NCI-H2107 (cell line): ENCODE measurements around the gene JPH3.
"Not testable (repeated sequence)": the region's sequence is repeated elsewhere in the genome, so short reads cannot be mapped to it uniquely, and the experiment has no call there.

Experiments used
- DNase-seq: peaks from one replicate; lab custom pipeline; 2025; lab: John Stamatoyannopoulos, UW

The JPH3 gene

GRCh38 chr16:87715658-87716057 lies 113.3 kb downstream of the JPH3 start:
- no peak for DNase-seq

DNA sequence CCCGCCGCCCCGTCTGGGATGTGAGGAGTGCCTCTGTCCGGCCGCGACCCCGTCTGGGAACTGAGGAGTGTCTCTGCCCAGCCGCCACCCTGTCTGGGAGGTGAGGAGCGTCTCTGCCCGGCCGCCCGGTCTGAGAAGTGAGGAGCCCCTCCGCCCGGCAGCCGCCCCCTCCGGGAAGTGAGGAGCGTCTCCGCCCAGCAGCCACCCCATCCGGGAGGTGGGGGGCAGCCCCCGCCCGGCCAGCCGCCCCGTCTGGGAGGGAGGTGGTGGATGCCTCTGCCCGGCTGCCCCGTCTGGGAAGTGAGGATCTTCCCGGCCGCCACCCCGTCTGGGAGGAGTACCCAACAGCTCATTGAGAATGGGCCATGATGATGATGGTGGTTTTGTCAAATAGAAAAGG lies 116.5 kb downstream of the JPH3 start:
- not testable (repeated sequence) for DNase-seq

- DNase-seq, result no peak
Measured at GRCh38 chr16:87720446-87720845, 118.1 kb downstream of the JPH3 start.

- no peak for DNase-seq
Measured at GRCh38 chr16:87721622-87722585, 119.6 kb downstream of the JPH3 start.

DNA sequence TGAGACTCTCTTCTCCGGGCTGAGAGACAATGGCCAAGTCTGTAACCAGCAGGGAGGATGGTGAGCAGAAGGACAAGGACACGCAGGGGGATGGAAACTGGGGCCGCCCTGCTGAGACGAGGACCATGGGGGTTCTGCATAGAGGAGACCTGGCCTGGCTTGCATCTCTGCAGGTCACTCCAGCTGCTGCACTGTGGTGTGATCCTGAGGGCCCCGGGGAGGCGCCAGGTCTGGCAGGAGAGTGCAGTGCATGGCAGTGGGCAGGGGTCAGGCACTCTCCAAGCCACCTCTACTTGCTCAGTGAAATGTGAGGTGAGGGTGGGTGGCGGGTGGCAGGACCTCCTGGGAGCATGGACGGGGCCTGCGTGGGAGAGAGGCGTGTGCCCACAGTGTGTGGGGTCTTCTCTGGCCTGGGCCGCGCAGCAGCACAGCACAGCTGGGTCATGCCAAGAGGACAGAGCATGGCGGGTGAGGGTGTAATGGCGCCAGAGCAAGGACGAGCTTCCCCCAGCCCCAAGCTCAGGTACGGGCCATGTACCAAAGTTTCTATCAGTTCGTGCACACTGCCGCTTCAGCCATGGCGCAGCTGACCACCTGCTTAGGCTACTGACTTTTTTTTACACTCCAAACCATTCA lies 120.4 kb downstream of the JPH3 start:
- DNase-seq, result no peak

- DNase-seq, result peak; percentile 86
Measured at GRCh38 chr16:87723226-87723623, 120.9 kb downstream of the JPH3 start.

GRCh38 chr16:87724490-87725291 lies 122.4 kb downstream of the JPH3 start:
- no peak for DNase-seq

- no peak for DNase-seq
Measured at GRCh38 chr16:87725596-87726235, 123.4 kb downstream of the JPH3 start.

GRCh38 chr16:87726577-87726976 lies 124.3 kb downstream of the JPH3 start:
- not testable (repeated sequence) for DNase-seq

DNA sequence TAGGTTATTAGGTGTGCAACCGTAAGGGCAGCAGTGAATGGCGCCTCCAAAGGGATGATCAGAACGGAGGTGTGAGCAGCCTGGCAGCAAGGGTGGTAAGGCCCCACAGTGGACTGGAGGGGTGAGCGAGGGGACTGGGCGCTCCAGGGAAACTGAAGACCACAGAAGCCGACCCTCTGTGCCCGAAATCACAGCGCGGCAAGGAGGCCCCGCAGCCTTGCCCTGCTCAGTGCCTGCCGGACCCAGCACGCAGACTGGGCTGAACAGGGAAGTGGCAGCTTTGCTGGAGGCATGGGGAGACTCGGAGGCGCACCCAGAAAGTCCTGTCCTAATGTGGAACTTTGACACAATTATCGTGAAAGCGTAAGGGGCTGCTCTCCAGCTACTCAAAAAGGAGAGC lies 125.0 kb downstream of the JPH3 start:
- no peak for DNase-seq

DNA sequence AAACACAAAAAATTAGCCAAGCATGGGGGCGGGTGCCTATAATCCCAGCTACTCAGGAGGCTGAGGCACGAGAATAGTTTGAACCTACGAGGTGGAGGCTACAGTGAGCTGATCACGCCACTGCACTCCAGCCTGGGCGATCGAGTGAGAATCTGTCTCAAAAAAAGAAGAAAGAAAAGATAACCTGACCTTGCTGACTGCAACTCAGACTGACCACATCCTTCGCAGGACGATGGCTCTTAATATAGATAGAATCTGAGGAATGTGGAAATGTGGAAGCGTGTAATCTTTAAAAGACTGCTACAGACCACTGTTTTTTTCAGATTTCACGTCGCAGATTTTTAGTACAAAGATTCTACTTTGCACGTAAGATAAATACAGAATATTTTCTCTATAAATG lies 125.7 kb downstream of the JPH3 start:
- DNase-seq, result no peak

DNA sequence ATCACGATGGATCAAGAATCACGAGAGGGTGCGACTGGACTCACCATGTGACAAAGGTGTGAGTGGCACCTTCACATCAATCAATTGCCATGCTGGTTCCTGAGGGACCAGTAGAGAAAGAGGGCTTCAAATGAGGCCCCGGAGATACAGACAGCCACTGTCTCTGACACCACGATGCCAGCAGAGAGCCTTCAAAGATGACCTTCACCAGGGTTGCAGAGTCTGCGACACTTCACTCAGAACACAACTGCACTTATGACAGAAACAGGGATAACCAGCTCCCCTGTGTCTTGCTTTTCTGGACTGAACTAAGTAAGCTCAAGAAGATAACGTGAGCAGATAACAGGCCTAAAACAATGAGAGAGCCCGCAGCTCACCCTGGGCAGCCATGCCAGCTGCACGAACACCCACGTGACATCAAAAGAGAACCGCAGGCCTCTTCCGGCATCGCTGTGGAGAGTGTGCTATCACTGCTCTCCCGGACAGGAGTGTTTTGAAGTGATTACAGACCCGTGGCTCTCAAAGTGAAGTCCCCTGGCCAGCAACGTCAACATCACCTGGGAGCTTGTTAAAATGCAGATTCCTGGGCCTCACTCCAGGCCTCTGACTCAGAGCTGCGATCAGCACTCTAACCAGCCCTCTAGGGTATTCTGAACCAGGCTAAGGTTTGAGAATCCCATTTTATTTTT lies 127.1 kb downstream of the JPH3 start:
- no peak for DNase-seq

DNA sequence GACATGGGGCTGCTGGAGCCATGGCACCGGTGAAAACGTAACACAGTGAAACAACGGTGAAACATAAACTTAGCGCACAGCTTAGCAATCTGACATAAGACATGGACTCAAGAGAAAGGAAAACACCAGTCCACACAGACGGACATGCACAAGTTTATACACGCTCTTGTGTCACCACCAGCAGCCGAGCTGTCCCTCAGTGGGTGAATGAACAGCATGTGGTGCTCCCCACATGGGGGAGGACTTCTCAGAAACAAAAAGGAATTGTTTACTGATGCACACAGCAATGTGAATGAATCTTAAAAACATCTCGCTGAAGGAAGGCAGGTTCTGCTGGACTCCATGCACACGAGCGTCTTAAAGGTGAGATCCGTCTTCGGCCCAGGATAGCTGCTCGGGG lies 129.3 kb downstream of the JPH3 start:
- no peak for DNase-seq

DNA sequence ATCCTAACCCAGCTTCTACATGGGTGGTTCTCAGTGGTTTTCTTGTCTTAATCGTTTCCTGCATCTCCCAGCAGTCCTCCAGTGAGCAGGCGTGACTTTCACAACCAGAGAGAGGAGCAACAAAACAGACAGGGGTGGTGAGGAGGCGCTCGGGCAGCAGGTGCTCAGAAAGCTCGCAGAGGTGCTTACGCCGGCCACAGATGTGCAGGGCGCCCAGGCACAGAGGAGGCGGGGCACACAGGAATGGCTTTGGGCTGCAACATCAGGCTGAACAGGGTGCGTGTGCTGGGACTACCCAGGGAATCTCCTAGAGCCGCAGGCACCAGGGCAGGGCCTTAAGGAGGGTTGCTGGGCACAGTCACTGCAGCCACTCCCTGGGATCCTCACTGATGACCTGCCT lies 130.9 kb downstream of the JPH3 start:
- peak; percentile 49 for DNase-seq

DNA sequence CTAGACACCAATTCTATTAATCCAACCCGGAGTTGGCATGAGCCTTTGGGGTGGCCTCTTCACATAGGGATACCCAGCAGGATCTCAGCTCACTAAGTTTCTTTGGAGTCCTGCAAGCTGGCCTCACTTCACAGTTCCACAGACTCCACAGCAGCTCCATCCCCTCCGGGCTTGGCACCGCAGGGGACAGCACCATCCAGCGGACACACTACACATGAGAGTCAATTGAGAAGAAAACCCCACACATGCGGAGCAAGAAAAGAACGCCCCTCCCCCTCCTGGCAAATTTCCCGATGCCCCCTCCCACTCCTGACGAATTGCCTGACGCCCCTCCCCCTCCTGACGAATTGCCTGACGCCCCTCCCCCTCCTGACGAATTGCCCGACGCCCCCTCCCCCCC lies 132.3 kb downstream of the JPH3 start:
- no peak for DNase-seq

DNA sequence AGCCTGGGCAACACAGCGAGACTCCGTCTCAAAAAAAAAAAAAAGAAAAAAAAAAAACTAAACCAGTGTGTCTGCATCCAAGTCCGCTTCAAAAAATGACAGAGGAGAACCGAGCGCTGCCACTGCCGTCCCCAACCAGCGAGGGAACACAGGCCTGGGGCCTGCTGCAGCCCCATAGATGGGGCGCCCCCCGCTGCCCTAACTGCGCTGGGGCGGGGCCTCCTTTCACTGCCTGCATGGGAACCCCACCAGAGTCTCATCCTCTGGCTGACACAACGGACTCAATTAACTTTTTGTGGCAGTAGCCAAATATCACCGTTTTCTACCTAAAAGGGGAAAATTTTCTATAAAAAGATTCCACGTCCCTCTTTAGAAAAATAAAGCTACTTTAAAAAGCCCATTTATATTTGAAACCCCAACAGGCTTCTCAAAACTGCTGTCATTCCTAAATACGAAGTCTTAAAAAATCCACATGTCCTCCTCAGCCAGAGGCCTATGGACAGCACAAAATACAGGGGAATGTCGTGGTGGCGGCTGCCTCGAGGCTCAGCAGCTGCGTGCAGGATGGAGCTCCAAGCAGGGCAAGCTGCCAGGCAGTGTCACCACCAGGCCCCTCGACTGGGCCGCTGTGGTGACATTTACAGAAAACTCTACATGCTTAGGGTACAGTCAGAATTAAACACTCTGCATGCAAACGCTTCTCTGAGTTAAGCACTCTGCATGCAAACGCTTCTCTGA lies 133.1 kb downstream of the JPH3 start:
- no peak for DNase-seq

DNA sequence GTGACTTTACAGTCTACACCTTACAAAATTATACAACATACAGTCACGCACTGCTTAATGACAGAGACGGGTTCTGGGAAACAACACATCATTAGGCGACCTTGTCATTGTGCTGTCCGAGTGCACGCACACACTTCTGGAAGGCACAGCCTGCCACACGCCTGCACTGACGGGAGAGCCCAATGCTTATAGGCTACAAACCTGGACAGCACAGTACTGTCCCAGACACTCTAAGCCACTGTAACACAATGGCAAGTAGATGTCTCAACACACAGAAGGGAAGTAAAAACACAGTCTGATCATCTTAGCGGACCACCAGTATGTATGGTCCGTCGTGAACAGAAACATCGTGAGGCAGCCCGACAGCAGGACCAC lies 133.7 kb downstream of the JPH3 start:
- DNase-seq, result no peak

GRCh38 chr16:87739801-87740200 lies 137.5 kb downstream of the JPH3 start:
- no peak for DNase-seq

DNA sequence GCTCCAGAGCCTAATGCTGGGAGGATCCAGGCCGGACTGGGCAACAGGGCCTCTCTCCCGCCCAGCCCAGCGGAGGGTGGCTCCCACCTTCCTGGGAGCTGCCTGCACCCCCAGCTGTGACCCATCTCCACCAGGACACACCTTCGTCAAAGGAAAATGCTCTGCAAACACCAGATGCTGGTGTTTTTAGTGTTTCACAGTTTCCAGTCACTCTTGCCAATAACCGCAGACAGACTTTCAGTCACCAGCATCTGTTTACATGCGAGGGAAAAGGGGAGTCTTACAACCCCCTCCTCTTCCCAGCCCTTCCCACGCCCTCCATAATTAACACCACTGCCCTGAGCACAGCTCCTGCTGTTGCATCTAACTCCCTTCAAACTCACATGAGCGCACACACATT lies 138.1 kb downstream of the JPH3 start:
- no peak for DNase-seq

GRCh38 chr16:87740909-87741424 lies 138.7 kb downstream of the JPH3 start:
- DNase-seq, result no peak
